Gastroesophageal sphincter (tissue), 3 donors: ENCODE data around the gene MAN2B1.

ENCODE experiments used
- CTCF ChIP-seq, 4 experiments: fragments of 200-600 bp in 2 of 4; fragments of 450-650 bp in 2 of 4; sonication (generic) in 1 of 4; IDR thresholded peaks; one replicate each; pipeline ENCODE4 v1.5.1; 2017 to 2019; ENCODE audit warnings: antibody characterized with exemption in 4 of 4, mild to moderate bottlenecking in 2 of 4, moderate library complexity in 2 of 4
- EP300 ChIP-seq: sonication (generic); formaldehyde crosslinking; IDR thresholded peaks from one replicate; pipeline ENCODE4 v1.6.1; 2017; ENCODE audit warnings: antibody characterized with exemption, mild to moderate bottlenecking
- POLR2A ChIP-seq, 2 donors: fragments of 450-650 bp; IDR thresholded peaks; one replicate each; pipeline ENCODE4 v1.6.1; 2017; ENCODE audit warnings: antibody characterized with exemption in 2 of 2, mild to moderate bottlenecking in 2 of 2, moderate library complexity in 1 of 2

- TF ChIP-seq CTCF (IDR thresholded peaks at IDR 0.05): no peak
- TF ChIP-seq POLR2A (IDR thresholded peaks at IDR 0.05): no peak
- no peak for TF ChIP-seq EP300
These were observed 36.5 kb upstream of the MAN2B1 start for GRCh38 chr19:12703046-12703445.
